ENCODE measurements around the gene CHAC1. TPM values are rescaled to one million over a fixed set of nuclear protein-coding genes. Genes with fewer than 3 reads are reported as not detected.

CHAC1 gene
- total and polyA plus RNA-seq, 2 of the 13 experiments (the other 11 are each of a cell fraction or from before 2014, with no cell fraction given) = 0.44 TPM; not detected in 1

GRCh38 chr15:40918799-40919392, 34.4 kb upstream of the CHAC1 start (continued):
- TF ChIP-seq, protein P1, sequence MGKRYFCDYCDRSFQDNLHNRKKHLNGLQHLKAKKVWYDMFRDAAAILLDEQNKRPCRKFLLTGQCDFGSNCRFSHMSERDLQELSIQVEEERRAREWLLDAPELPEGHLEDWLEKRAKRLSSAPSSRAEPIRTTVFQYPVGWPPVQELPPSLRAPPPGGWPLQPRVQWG (CRISPR knock-in tag; IDR thresholded peaks at IDR 0.05; ENCODE audit: borderline replicate concordance, low read depth) = no peak
- TF ChIP-seq, protein P2, sequence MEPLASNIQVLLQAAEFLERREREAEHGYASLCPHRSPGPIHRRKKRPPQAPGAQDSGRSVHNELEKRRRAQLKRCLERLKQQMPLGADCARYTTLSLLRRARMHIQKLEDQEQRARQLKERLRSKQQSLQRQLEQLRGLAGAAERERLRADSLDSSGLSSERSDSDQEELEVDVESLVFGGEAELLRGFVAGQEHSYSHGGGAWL (CRISPR knock-in tag; IDR thresholded peaks at IDR 0.05) = 0 out of 2 replicates have a peak, but pooled peaks have one; percentile 49
- TF ChIP-seq RORA (CRISPR knock-in tag; IDR thresholded peaks at IDR 0.05) = no peak
- TF ChIP-seq RXRA (CRISPR knock-in tag; IDR thresholded peaks at IDR 0.05) = peak; percentile 15; the same call in 1 of the 2 replicates
- peak; percentile 80; the same call in 1 of the 2 replicates for TF ChIP-seq ZNF281 (CRISPR knock-in tag; IDR thresholded peaks at IDR 0.05; ENCODE audit: borderline replicate concordance)
- TF ChIP-seq ZMYM2 (CRISPR knock-in tag; IDR thresholded peaks at IDR 0.05) = no peak
- peak; percentile 63 for TF ChIP-seq PATZ1 (CRISPR knock-in tag; IDR thresholded peaks at IDR 0.05)
- TF ChIP-seq, protein P3, sequence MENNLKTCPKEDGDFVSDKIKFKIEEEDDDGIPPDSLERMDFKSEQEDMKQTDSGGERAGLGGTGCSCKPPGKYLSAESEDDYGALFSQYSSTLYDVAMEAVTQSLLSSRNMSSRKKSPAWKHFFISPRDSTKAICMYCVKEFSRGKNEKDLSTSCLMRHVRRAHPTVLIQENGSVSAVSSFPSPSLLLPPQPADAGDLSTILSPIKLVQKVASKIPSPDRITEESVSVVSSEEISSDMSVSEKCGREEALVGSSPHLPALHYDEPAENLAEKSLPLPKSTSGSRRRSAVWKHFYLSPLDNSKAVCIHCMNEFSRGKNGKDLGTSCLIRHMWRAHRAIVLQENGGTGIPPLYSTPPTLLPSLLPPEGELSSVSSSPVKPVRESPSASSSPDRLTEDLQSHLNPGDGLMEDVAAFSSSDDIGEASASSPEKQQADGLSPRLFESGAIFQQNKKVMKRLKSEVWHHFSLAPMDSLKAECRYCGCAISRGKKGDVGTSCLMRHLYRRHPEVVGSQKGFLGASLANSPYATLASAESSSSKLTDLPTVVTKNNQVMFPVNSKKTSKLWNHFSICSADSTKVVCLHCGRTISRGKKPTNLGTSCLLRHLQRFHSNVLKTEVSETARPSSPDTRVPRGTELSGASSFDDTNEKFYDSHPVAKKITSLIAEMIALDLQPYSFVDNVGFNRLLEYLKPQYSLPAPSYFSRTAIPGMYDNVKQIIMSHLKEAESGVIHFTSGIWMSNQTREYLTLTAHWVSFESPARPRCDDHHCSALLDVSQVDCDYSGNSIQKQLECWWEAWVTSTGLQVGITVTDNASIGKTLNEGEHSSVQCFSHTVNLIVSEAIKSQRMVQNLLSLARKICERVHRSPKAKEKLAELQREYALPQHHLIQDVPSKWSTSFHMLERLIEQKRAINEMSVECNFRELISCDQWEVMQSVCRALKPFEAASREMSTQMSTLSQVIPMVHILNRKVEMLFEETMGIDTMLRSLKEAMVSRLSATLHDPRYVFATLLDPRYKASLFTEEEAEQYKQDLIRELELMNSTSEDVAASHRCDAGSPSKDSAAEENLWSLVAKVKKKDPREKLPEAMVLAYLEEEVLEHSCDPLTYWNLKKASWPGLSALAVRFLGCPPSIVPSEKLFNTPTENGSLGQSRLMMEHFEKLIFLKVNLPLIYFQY (CRISPR knock-in tag; IDR thresholded peaks at IDR 0.05; ENCODE audit: borderline replicate concordance) = no peak
- TF ChIP-seq SPEN (CRISPR knock-in tag; IDR thresholded peaks at IDR 0.05; ENCODE audit: low read depth) = 0 out of 2 replicates have a peak, but pooled peaks have one; percentile 14
- no peak for TF ChIP-seq ZNF34 (CRISPR knock-in tag; IDR thresholded peaks at IDR 0.05; ENCODE audit: borderline replicate concordance)
- TF ChIP-seq PHF8 (CRISPR knock-in tag; IDR thresholded peaks at IDR 0.05) = peak; percentile 62
- TF ChIP-seq SP5 (CRISPR knock-in tag; IDR thresholded peaks at IDR 0.05; ENCODE audit: borderline replicate concordance, low read depth) = no peak
- no peak for TF ChIP-seq ZNF878 (CRISPR knock-in tag; IDR thresholded peaks at IDR 0.05)
- TF ChIP-seq GPBP1L1 (CRISPR knock-in tag; IDR thresholded peaks at IDR 0.05) = no peak
- TF ChIP-seq, protein P4, sequence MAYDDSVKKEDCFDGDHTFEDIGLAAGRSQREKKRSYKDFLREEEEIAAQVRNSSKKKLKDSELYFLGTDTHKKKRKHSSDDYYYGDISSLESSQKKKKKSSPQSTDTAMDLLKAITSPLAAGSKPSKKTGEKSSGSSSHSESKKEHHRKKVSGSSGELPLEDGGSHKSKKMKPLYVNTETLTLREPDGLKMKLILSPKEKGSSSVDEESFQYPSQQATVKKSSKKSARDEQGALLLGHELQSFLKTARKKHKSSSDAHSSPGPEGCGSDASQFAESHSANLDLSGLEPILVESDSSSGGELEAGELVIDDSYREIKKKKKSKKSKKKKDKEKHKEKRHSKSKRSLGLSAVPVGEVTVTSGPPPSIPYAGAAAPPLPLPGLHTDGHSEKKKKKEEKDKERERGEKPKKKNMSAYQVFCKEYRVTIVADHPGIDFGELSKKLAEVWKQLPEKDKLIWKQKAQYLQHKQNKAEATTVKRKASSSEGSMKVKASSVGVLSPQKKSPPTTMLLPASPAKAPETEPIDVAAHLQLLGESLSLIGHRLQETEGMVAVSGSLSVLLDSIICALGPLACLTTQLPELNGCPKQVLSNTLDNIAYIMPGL (CRISPR knock-in tag; IDR thresholded peaks at IDR 0.05; ENCODE audit: borderline replicate concordance in 1 of 2, low read depth in 1 of 2) = 0 out of 4 replicates have a peak, but pooled peaks of 1 of the 2 experiments have one; percentile 20
